DND-41 (cell line): Measurements from ENCODE around the gene CDH3.

Experiments used
- ATAC-seq: fragments of 200-7000 bp; cut with Tn5 transposase; 3 replicates; pipeline ENCODE4 v1.9.1; 2021; ENCODE audit warnings: low read depth; ENCODE audit not compliant: insufficient read depth
- DNase-seq: peaks from one replicate; pipeline ENCODE4 v3.0.0-alpha.2; 2020
- H2AFZ ChIP-seq: 2 replicates; pipeline ENCODE4 v1.6.0; 2012; ENCODE audit warnings: low read depth, low read length
- H3K27ac ChIP-seq: 2 replicates; pipeline ENCODE4 v1.5.1; 2012; ENCODE audit warnings: low read length, inconsistent platforms
- H3K27me3 ChIP-seq: fragments of 200-600 bp; sonication (generic); 2 replicates; pipeline ENCODE4 v1.6.0; 2012; ENCODE audit warnings: low read length, mild to moderate bottlenecking, inconsistent platforms; ENCODE audit not compliant: insufficient read depth, poor library complexity
- H3K36me3 ChIP-seq: 2 replicates; pipeline ENCODE4 v1.5.1; 2012; ENCODE audit warnings: low read length, inconsistent platforms; ENCODE audit not compliant: insufficient read depth
- H3K4me1 ChIP-seq: 2 replicates; pipeline ENCODE4 v1.5.1; 2012; ENCODE audit warnings: mild to moderate bottlenecking, low read length; ENCODE audit not compliant: insufficient read depth
- H3K4me2 ChIP-seq: 2 replicates; pipeline ENCODE4 v1.6.0; 2012; ENCODE audit warnings: mild to moderate bottlenecking, moderate library complexity, low read length, inconsistent platforms; ENCODE audit not compliant: insufficient read depth
- H3K4me3 ChIP-seq, 2 experiments: fragments of 200-600 bp in 1 of 2; shearing (Covaris generic) in 1 of 2; 2 replicates each; pipeline ENCODE4 v1.5.1; 2012 to 2016; ENCODE audit warnings: inconsistent platforms in 2 of 2, low read length in 2 of 2, mild to moderate bottlenecking in 2 of 2, low read depth in 1 of 2, moderate library complexity in 1 of 2
- H3K79me2 ChIP-seq: 2 replicates; pipeline ENCODE4 v1.6.0; 2012; ENCODE audit warnings: low read length, inconsistent platforms; ENCODE audit not compliant: insufficient read depth
- H3K9ac ChIP-seq: 2 replicates; pipeline ENCODE4 v1.6.0; 2012; ENCODE audit warnings: low read depth, mild to moderate bottlenecking, inconsistent platforms, low read length, moderate library complexity
- H3K9me3 ChIP-seq: 2 replicates; pipeline ENCODE4 v1.5.1; 2012; ENCODE audit warnings: low read length, moderate library complexity, mild to moderate bottlenecking, inconsistent platforms; ENCODE audit not compliant: insufficient read depth, severe bottlenecking
- H4K20me1 ChIP-seq: 2 replicates; pipeline ENCODE4 v1.6.0; 2012; ENCODE audit warnings: low read length; ENCODE audit not compliant: insufficient read depth
- CTCF ChIP-seq: IDR thresholded peaks from 2 replicates; pipeline ENCODE4 v1.5.1; 2012; ENCODE audit warnings: borderline replicate concordance, low read length, moderate library complexity, mild to moderate bottlenecking; ENCODE audit not compliant: poor library complexity, severe bottlenecking; ENCODE audit errors: extremely low read depth
- EZH2 ChIP-seq: IDR thresholded peaks from 3 replicates; pipeline ENCODE4 v1.6.1; 2012; ENCODE audit warnings: borderline replicate concordance, low read depth, mild to moderate bottlenecking, moderate library complexity, low read length, inconsistent platforms; ENCODE audit not compliant: severe bottlenecking

CDH3 gene

GRCh38 chr16:68736561-68736960, 91.5 kb downstream of the CDH3 start:
- no peak for TF ChIP-seq CTCF
- TF ChIP-seq EZH2, result no peak
- Histone ChIP-seq H3K9ac (no peak overlapping the region), H3K4me3 (no peak overlapping the region), H4K20me1 (no peaks in the 10 kb centered on the region), H3K9me3 (no peaks in the 10 kb centered on the region), H3K4me1 (no peaks in the 10 kb centered on the region), H3K79me2 (no peaks in the 10 kb centered on the region), H3K27me3 (peaks cover 8% of the 10 kb centered on the region), H2AFZ (no peak overlapping the region), H3K27ac (no peak overlapping the region), H3K4me2 (no peak overlapping the region), H3K36me3 (no peaks in the 10 kb centered on the region)
- DNase-seq, result no peak
- no peak for ATAC-seq

- Histone ChIP-seq H3K4me2 (no peak within 1 kb of the TSS), H3K4me1 (no peaks in the 10 kb centered on the region), H3K27ac (no peak within 1 kb of the TSS), H3K79me2 (no peaks in the 10 kb centered on the region), H2AFZ (no peak within 1 kb of the TSS), H3K4me3 (no peak within 1 kb of the TSS), H4K20me1 (no peaks in the 10 kb centered on the region), H3K9ac (no peak within 1 kb of the TSS), H3K27me3 (peaks cover 4% of the 10 kb centered on the region), H3K9me3 (no peaks in the 10 kb centered on the region), H3K36me3 (no peaks in the 10 kb centered on the region)
- TF ChIP-seq EZH2, result no peak
- no peak for TF ChIP-seq CTCF
- DNase-seq (no peak), ATAC-seq (no peak)
These were observed 92.1 kb downstream of the CDH3 start, which contains the start of gene CDH1 for GRCh38 chr16:68737046-68737729. TSS of gene CDH1 (plus strand) at chr16:68737292. CDS start at chr16:68737416, 124 bp downstream.

- DNase-seq (no peak), ATAC-seq (no peak)
- no peak overlapping the region for H2AFZ ChIP-seq
- no peaks in the 10 kb centered on the region for H3K79me2 ChIP-seq
- H3K4me2 ChIP-seq, result no peak overlapping the region
- H3K9ac ChIP-seq, result no peak overlapping the region
- no peaks in the 10 kb centered on the region for H3K9me3 ChIP-seq
- TF ChIP-seq EZH2, result no peak
- TF ChIP-seq CTCF, result no peak
- peaks cover 3% of the 10 kb centered on the region for H3K27me3 ChIP-seq
- no peak overlapping the region for H3K27ac ChIP-seq
- no peaks in the 10 kb centered on the region for H3K36me3 ChIP-seq
- H3K4me1 ChIP-seq, result no peaks in the 10 kb centered on the region
- H3K4me3 ChIP-seq, result no peak overlapping the region
- no peaks in the 10 kb centered on the region for H4K20me1 ChIP-seq
These were observed 92.9 kb downstream of the CDH3 start for GRCh38 chr16:68737730-68738629.
